SK-MEL-5 (cell line): ENCODE results near the gene FAM20C. TPM values are rescaled to one million over a fixed set of nuclear protein-coding genes. Genes with fewer than 3 reads are reported as not detected.

ENCODE experiments used
- DNase-seq: peaks from one replicate; pipeline ENCODE4 v3.0.0-alpha.2; 2016; ENCODE audit warnings: low read depth, low spot score
- in situ Hi-C: cut with HindIII; loops from 2 replicates; pipeline ENCODE4 v1.10.0; 2016; ENCODE audit warnings: low sequenced_read_pairs, high pct_unique_total_duplicates, low pct_unique_long_range_greater_than_20kb
- total RNA-seq: library from RNA; depleted of rRNA; stranded (reverse); fragments of >200 nt; shearing (Covaris generic); gene quantifications from 2 replicates; pipeline ENCODE4 v1.2.3, GENCODE V29; 2014

The FAM20C gene
- total RNA-seq, 1 experiment from 2014 or later, result not detected

GRCh38 chr7:227926-228325, 35.6 kb downstream of the FAM20C start:
- in situ Hi-C loops, result no loop called here
- no peak for DNase-seq

- DNase-seq, result no peak
- in situ Hi-C loops, result no loop called here
These were observed 36.2 kb downstream of the FAM20C start for GRCh38 chr7:228610-229009.

GRCh38 chr7:229184-229964, 37.0 kb downstream of the FAM20C start:
- DNase-seq, result no peak

GRCh38 chr7:230274-230673, 37.9 kb downstream of the FAM20C start:
- DNase-seq, result no peak
- in situ Hi-C loops, result no loop called here

More at GRCh38 chr7:229184-229964, 37.0 kb downstream of the FAM20C start:
- in situ Hi-C loops, result no loop called here

- in situ Hi-C loops, result no loop called here
- no peak for DNase-seq
These were observed 38.9 kb downstream of the FAM20C start for GRCh38 chr7:231030-231857.

- in situ Hi-C loops, result no loop called here
- DNase-seq, result no peak
These were observed 39.5 kb downstream of the FAM20C start for GRCh38 chr7:231858-232246.

- in situ Hi-C loops, result no loop called here
- DNase-seq, result no peak
These were observed 40.3 kb downstream of the FAM20C start for GRCh38 chr7:232410-233248.

GRCh38 chr7:233249-234035, 41.1 kb downstream of the FAM20C start:
- in situ Hi-C loops, result no loop called here

GRCh38 chr7:234051-234707, 41.8 kb downstream of the FAM20C start:
- DNase-seq, result no peak
- in situ Hi-C loops, result no loop called here

More at GRCh38 chr7:233249-234035, 41.1 kb downstream of the FAM20C start:
- no peak for DNase-seq

GRCh38 chr7:234708-235553, 42.6 kb downstream of the FAM20C start:
- in situ Hi-C loops, result no loop called here
- DNase-seq, result no peak

- DNase-seq, result no peak
- in situ Hi-C loops, result no loop called here
These were observed 43.4 kb downstream of the FAM20C start for GRCh38 chr7:235576-236395.

GRCh38 chr7:236967-237366, 44.6 kb downstream of the FAM20C start:
- in situ Hi-C loops, result no loop called here
- no peak for DNase-seq

- no peak for DNase-seq
- in situ Hi-C loops, result no loop called here
These were observed 45.0 kb downstream of the FAM20C start for GRCh38 chr7:237385-237784.

GRCh38 chr7:240146-240676, 47.8 kb downstream of the FAM20C start:
- DNase-seq, result no peak
- in situ Hi-C loops, result no loop called here

GRCh38 chr7:240887-241421, 48.6 kb downstream of the FAM20C start:
- in situ Hi-C loops, result no loop called here
- no peak for DNase-seq
